Measurements from ENCODE around the gene SLX4IP.

The SLX4IP gene

GRCh38 chr20:10644458-10645204 is 209.5 kb downstream of the SLX4IP start:
- no peak overlapping the region for H3K4me3 ChIP-seq (ENCODE audit: low read depth, low read length)

- no peak overlapping the region for H3K4me3 ChIP-seq (ENCODE audit: low read depth, low read length)
These were observed 210.1 kb downstream of the SLX4IP start for GRCh38 chr20:10645205-10645570.

GRCh38 chr20:10646006-10646405 is 210.9 kb downstream of the SLX4IP start:
- H3K4me3 ChIP-seq (ENCODE audit: low read depth, low read length) = no peak overlapping the region

GRCh38 chr20:10646886-10647420 is 211.8 kb downstream of the SLX4IP start:
- no peak overlapping the region for H3K4me3 ChIP-seq (ENCODE audit: low read depth, low read length)

- H3K4me3 ChIP-seq (ENCODE audit: low read depth, low read length) = no peak overlapping the region
These were observed 212.4 kb downstream of the SLX4IP start for GRCh38 chr20:10647471-10647870.

- H3K4me3 ChIP-seq (ENCODE audit: low read depth, low read length) = no peak overlapping the region
These were observed 212.8 kb downstream of the SLX4IP start for GRCh38 chr20:10647909-10648308.

- no peak overlapping the region for H3K4me3 ChIP-seq (ENCODE audit: low read depth, low read length)
These were observed 213.5 kb downstream of the SLX4IP start for GRCh38 chr20:10648651-10649050.

- no peak overlapping the region for H3K4me3 ChIP-seq (ENCODE audit: low read depth, low read length)
These were observed 214.1 kb downstream of the SLX4IP start for GRCh38 chr20:10649080-10649796.

GRCh38 chr20:10649797-10650160 is 214.7 kb downstream of the SLX4IP start:
- no peak overlapping the region for H3K4me3 ChIP-seq (ENCODE audit: low read depth, low read length)

GRCh38 chr20:10651227-10651990 is 216.3 kb downstream of the SLX4IP start:
- H3K4me3 ChIP-seq (ENCODE audit: low read depth, low read length) = no peak overlapping the region

GRCh38 chr20:10652185-10652584 is 217.1 kb downstream of the SLX4IP start:
- H3K4me3 ChIP-seq (ENCODE audit: low read depth, low read length) = no peak overlapping the region

GRCh38 chr20:10652660-10653261 is 217.7 kb downstream of the SLX4IP start:
- H3K4me3 ChIP-seq (ENCODE audit: low read depth, low read length) = no peak overlapping the region

- no peak overlapping the region for H3K4me3 ChIP-seq (ENCODE audit: low read depth, low read length)
These were observed 218.6 kb downstream of the SLX4IP start for GRCh38 chr20:10653599-10654249.

- no peak overlapping the region for H3K4me3 ChIP-seq (ENCODE audit: low read depth, low read length)
These were observed 219.1 kb downstream of the SLX4IP start for GRCh38 chr20:10654250-10654610.

- no peak overlapping the region for H3K4me3 ChIP-seq (ENCODE audit: low read depth, low read length)
These were observed 219.5 kb downstream of the SLX4IP start for GRCh38 chr20:10654630-10655029.

- no peak overlapping the region for H3K4me3 ChIP-seq (ENCODE audit: low read depth, low read length)
These were observed 220.9 kb downstream of the SLX4IP start for GRCh38 chr20:10655720-10656669.

- H3K4me3 ChIP-seq (ENCODE audit: low read depth, low read length) = no peak overlapping the region
These were observed 222.3 kb downstream of the SLX4IP start for GRCh38 chr20:10657453-10657852.

- no peak overlapping the region for H3K4me3 ChIP-seq (ENCODE audit: low read depth, low read length)
These were observed 223.1 kb downstream of the SLX4IP start for GRCh38 chr20:10658051-10658823.

All from iPS-11a (cell line).